NCI-H524 treated with DMSO at 0.1 percent for 48 hours (cell line): ENCODE measurements around the gene IL11.

Experiments used
- DNase-seq: peaks from one replicate; lab custom pipeline; 2025; lab: John Stamatoyannopoulos, UW

The IL11 gene

GRCh38 chr19:55372316-55373081, 2.2 kb upstream of the IL11 start:
- no peak for DNase-seq

GRCh38 chr19:55369653-55370304, 484 bp downstream of the IL11 start:
- peak; percentile 50 for DNase-seq

- no peak for DNase-seq
Measured at GRCh38 chr19:55368701-55369563, 1.3 kb downstream of the IL11 start.

- no peak for DNase-seq
Measured at GRCh38 chr19:55368106-55368505, 2.2 kb downstream of the IL11 start.

GRCh38 chr19:55366790-55367189, 3.5 kb downstream of the IL11 start:
- no peak for DNase-seq

GRCh38 chr19:55365964-55366363, 4.3 kb downstream of the IL11 start:
- DNase-seq: no peak

GRCh38 chr19:55365245-55365644, 5.0 kb downstream of the IL11 start:
- DNase-seq: no peak

GRCh38 chr19:55362990-55363716, 7.1 kb downstream of the IL11 start, which contains the start of gene GARIN5B:
Gene GARIN5B, minus strand, starts transcription at chr19:55363260. Its CDS starts 194 bp downstream, at chr19:55363066.
- no peak for DNase-seq

GRCh38 chr19:55362174-55362989, 7.9 kb downstream of the IL11 start:
- no peak for DNase-seq

- DNase-seq: no peak
Measured at GRCh38 chr19:55360902-55361301, 9.4 kb downstream of the IL11 start.

- peak; percentile 47 for DNase-seq
Measured at GRCh38 chr19:55358943-55359908, 11.0 kb downstream of the IL11 start.

GRCh38 chr19:55358493-55358892, 11.8 kb downstream of the IL11 start:
- no peak for DNase-seq

GRCh38 chr19:55355213-55355821, 14.9 kb downstream of the IL11 start:
- DNase-seq: no peak

- DNase-seq: no peak
Measured at GRCh38 chr19:55354698-55355212, 15.5 kb downstream of the IL11 start, which contains the start of gene COX6B2. Gene COX6B2, minus strand, starts transcription at chr19:55354719. Its CDS starts 198 bp downstream, at chr19:55354521.

GRCh38 chr19:55353803-55354697, 16.2 kb downstream of the IL11 start:
- DNase-seq: no peak

- no peak for DNase-seq
Measured at GRCh38 chr19:55353356-55353802, 16.9 kb downstream of the IL11 start.

GRCh38 chr19:55352549-55353145, 17.6 kb downstream of the IL11 start:
- DNase-seq: no peak
